CD4-positive, alpha-beta memory T cell (primary cell): Measurements from ENCODE around the gene RERE. TPM values are rescaled to one million over a fixed set of nuclear protein-coding genes. Genes with fewer than 3 reads are reported as not detected.

ENCODE experiments used
- CTCF ChIA-PET: fragments of 350-600 bp; sonication (Branson Sonifier 250); formaldehyde crosslinking; loops from one replicate; lab custom pipeline; 2021; ENCODE audit warnings: inconsistent platforms; ENCODE audit not compliant: partially characterized antibody; lab: Charles Lee
- POLR2A ChIA-PET: fragments of 350-600 bp; sonication (Branson Sonifier 250); formaldehyde crosslinking; loops from one replicate; lab custom pipeline; 2021; ENCODE audit not compliant: partially characterized antibody; lab: Charles Lee
- DNase-seq, 5 donors: peaks; one replicate each; pipeline versions ENCODE4 v3.0.0 to v3.0.0-alpha.2; 2020 to 2022; ENCODE audit warnings: mixed read lengths in 1 of 5
- H3K27ac ChIP-seq: one replicate; pipeline ENCODE4 v1.7.0; 2013; ENCODE audit warnings: low read depth, low read length
- H3K27me3 ChIP-seq: 2 replicates; pipeline ENCODE4 v1.7.0; 2013; ENCODE audit warnings: mild to moderate bottlenecking, low read length, moderate library complexity; ENCODE audit not compliant: insufficient read depth
- H3K36me3 ChIP-seq: 2 replicates; pipeline ENCODE4 v1.7.0; 2013; ENCODE audit warnings: mild to moderate bottlenecking, low read length, moderate library complexity; ENCODE audit not compliant: insufficient read depth
- H3K4me1 ChIP-seq: 2 replicates; pipeline ENCODE4 v1.7.0; 2013; ENCODE audit warnings: mild to moderate bottlenecking, low read length, moderate library complexity; ENCODE audit not compliant: insufficient read depth
- H3K4me3 ChIP-seq, 2 donors: one replicate each; pipeline ENCODE4 v1.7.0; 2013; ENCODE audit warnings: low read length in 2 of 2, mild to moderate bottlenecking in 1 of 2
- H3K9me3 ChIP-seq, 2 donors: one replicate each; pipeline ENCODE4 v1.7.0; 2013; ENCODE audit warnings: low read length in 2 of 2, control low read depth in 1 of 2; ENCODE audit not compliant: control insufficient read depth in 1 of 2
- H3K27ac Mint-ChIP-seq, 7 donors: one replicate each; pipeline ENCODE4 v1.8.0; 2020 to 2021; ENCODE audit warnings: mixed read lengths in 7 of 7, mild to moderate bottlenecking in 6 of 7, inconsistent platforms in 3 of 7, moderate library complexity in 3 of 7
- H3K27me3 Mint-ChIP-seq, 2 donors: one replicate each; pipeline ENCODE4 v1.8.0; 2020 to 2021; ENCODE audit warnings: mixed read lengths in 2 of 2
- H3K36me3 Mint-ChIP-seq, 2 donors: one replicate each; pipeline ENCODE4 v1.8.0; 2020 to 2021; ENCODE audit warnings: mixed read lengths in 2 of 2, inconsistent platforms in 1 of 2, mild to moderate bottlenecking in 1 of 2
- H3K4me1 Mint-ChIP-seq, 4 donors: one replicate each; pipeline ENCODE4 v1.8.0; 2020 to 2021; ENCODE audit warnings: mixed read lengths in 4 of 4, mild to moderate bottlenecking in 1 of 4
- H3K4me3 Mint-ChIP-seq, 8 donors: one replicate each; pipeline ENCODE4 v1.8.0; 2020 to 2021; ENCODE audit warnings: mixed read lengths in 8 of 8, mild to moderate bottlenecking in 7 of 8, moderate library complexity in 6 of 8, inconsistent platforms in 3 of 8
- H3K9me3 Mint-ChIP-seq, 8 donors: one replicate each; pipeline ENCODE4 v1.8.0; 2020 to 2021; ENCODE audit warnings: mixed read lengths in 8 of 8, mild to moderate bottlenecking in 5 of 8, inconsistent platforms in 3 of 8, moderate library complexity in 1 of 8
- intact Hi-C: fragments of 100-400 bp; cut with micrococcal nuclease; formaldehyde crosslinking; loops from one replicate; pipeline ENCODE4 v1.15.1; 2023
- polyA plus RNA-seq, 2 donors: library from polyadenylated mRNA; unstranded; fragments of 300-500 nt; fragmentation: Illumina TruSeq; gene quantifications; one replicate each; pipeline ENCODE4 v1.2.3, GENCODE V29; 2021
- total RNA-seq, 2 experiments: library from RNA; stranded (reverse); gene quantifications; one replicate each; pipeline ENCODE4 v1.2.3, GENCODE V29; 2021

Gene RERE
- total and polyA plus RNA-seq, 4 experiments from 2014 or later = 0.38 to 117 (median 60.3) TPM

- Histone ChIP-seq H3K4me1 (no peaks in the 10 kb centered on the region), H3K4me3 (no peak overlapping the region), H3K27me3 (no peaks in the 10 kb centered on the region), H3K36me3 (peaks cover 61% of the 10 kb centered on the region), H3K9me3 (no peaks in the 10 kb centered on the region), H3K27ac (no peak overlapping the region)
- intact Hi-C loops = no loop called here
- CTCF ChIA-PET = no interaction called here
- peak overlapping the region in 4 of 7 donors; percentile 46 to 57 (median 52) for H3K27ac Mint-ChIP-seq
- no peaks in the 10 kb centered on the region for H3K27me3 Mint-ChIP-seq
- DNase-seq = no peak
- peaks cover 0 to 2% (median 0%) of the 10 kb centered on the region in 8 donors for H3K9me3 Mint-ChIP-seq
- peaks cover 0 to 9% (median 1%) of the 10 kb centered on the region in 4 donors for H3K4me1 Mint-ChIP-seq
- POLR2A ChIA-PET = no interaction called here
- H3K36me3 Mint-ChIP-seq = peaks cover 27 to 55% of the 10 kb centered on the region in 2 donors
- no peak overlapping the region for H3K4me3 Mint-ChIP-seq
These were observed 461.8 kb downstream of the RERE start for GRCh38 chr1:8355439-8356255.

GRCh38 chr1:8354038-8354437, 463.4 kb downstream of the RERE start:
- no peak for DNase-seq
- Mint-ChIP-seq H3K4me3 (no peak overlapping the region), H3K27me3 (no peaks in the 10 kb centered on the region), H3K27ac (no peak overlapping the region), H3K36me3 (peaks cover 27 to 54% of the 10 kb centered on the region in 2 donors), H3K4me1 (peaks cover 0 to 10% (median 1%) of the 10 kb centered on the region in 4 donors), H3K9me3 (peaks cover 0 to 2% (median 0%) of the 10 kb centered on the region in 8 donors)
- peaks cover 52% of the 10 kb centered on the region for H3K36me3 ChIP-seq
- H3K27ac ChIP-seq = no peak overlapping the region
- ChIA-PET CTCF (interaction anchor here (1.2 kb wide), 1 partner anchor 339 kb away, joined by 3 read pairs; no protein-coding TSS in a partner anchor), POLR2A (no interaction called here)
- no peaks in the 10 kb centered on the region for H3K4me1 ChIP-seq
- no peak overlapping the region for H3K4me3 ChIP-seq
- no peaks in the 10 kb centered on the region for H3K9me3 ChIP-seq
- intact Hi-C loops = no loop called here
- H3K27me3 ChIP-seq = no peaks in the 10 kb centered on the region

GRCh38 chr1:8352886-8353785, 464.3 kb downstream of the RERE start:
- no peaks in the 10 kb centered on the region for H3K4me1 ChIP-seq
- intact Hi-C loops = no loop called here
- H3K4me3 ChIP-seq = no peak overlapping the region
- H3K36me3 ChIP-seq = peaks cover 43% of the 10 kb centered on the region
- CTCF ChIA-PET = interaction anchor here (1.0 to 5.1 kb wide), 3 partner anchors 39 to 340 kb away, joined by 3 to 100 read pairs (median 5); no protein-coding TSS in a partner anchor
- no peaks in the 10 kb centered on the region for H3K27me3 ChIP-seq
- Mint-ChIP-seq H3K27me3 (peaks cover 0 to 2% of the 10 kb centered on the region in 2 donors), H3K4me3 (no peak overlapping the region), H3K27ac (peak overlapping the region in 3 of 7 donors; percentile 57 to 70 (median 58)), H3K9me3 (peaks cover 0 to 5% (median 0%) of the 10 kb centered on the region in 8 donors), H3K36me3 (peaks cover 27 to 49% of the 10 kb centered on the region in 2 donors), H3K4me1 (peaks cover 2 to 14% (median 4%) of the 10 kb centered on the region in 4 donors)
- DNase-seq = no peak
- H3K9me3 ChIP-seq = no peaks in the 10 kb centered on the region
- H3K27ac ChIP-seq = no peak overlapping the region
- POLR2A ChIA-PET = interaction anchor here (0.6 kb wide), 1 partner anchor 54 kb away, joined by 3 read pairs; no protein-coding TSS in a partner anchor

- Histone ChIP-seq H3K27ac (no peak overlapping the region), H3K4me3 (no peak overlapping the region), H3K27me3 (no peaks in the 10 kb centered on the region), H3K4me1 (no peaks in the 10 kb centered on the region), H3K9me3 (no peaks in the 10 kb centered on the region), H3K36me3 (peaks cover 36% of the 10 kb centered on the region)
- Mint-ChIP-seq H3K9me3 (peaks cover 0 to 5% (median 0%) of the 10 kb centered on the region in 8 donors), H3K27ac (peak overlapping the region in 3 of 7 donors; percentile 57 to 77 (median 58)), H3K4me3 (no peak overlapping the region), H3K27me3 (peaks cover 0 to 2% of the 10 kb centered on the region in 2 donors), H3K36me3 (peaks cover 23 to 43% of the 10 kb centered on the region in 2 donors), H3K4me1 (peaks cover 2 to 14% (median 4%) of the 10 kb centered on the region in 4 donors)
- ChIA-PET POLR2A (no interaction called here), CTCF (interaction anchor here (1.0 to 5.1 kb wide), 5 partner anchors 38 to 339 kb away, joined by 3 to 100 read pairs (median 5); no protein-coding TSS in a partner anchor)
- intact Hi-C loops = no loop called here
- DNase-seq = no peak
These were observed 465.0 kb downstream of the RERE start for GRCh38 chr1:8352471-8352845.

- DNase-seq = peak in 2 of 5 donors; percentile 12 to 17
- peaks cover 30% of the 10 kb centered on the region for H3K36me3 ChIP-seq
- intact Hi-C loops = no loop called here
- Mint-ChIP-seq H3K4me1 (peaks cover 2 to 14% (median 3%) of the 10 kb centered on the region in 4 donors), H3K4me3 (no peak overlapping the region), H3K27ac (peak overlapping the region in 4 of 7 donors; percentile 24 to 77 (median 63)), H3K27me3 (peaks cover 0 to 2% of the 10 kb centered on the region in 2 donors), H3K9me3 (peaks cover 0 to 5% (median 0%) of the 10 kb centered on the region in 8 donors), H3K36me3 (peaks cover 21 to 38% of the 10 kb centered on the region in 2 donors)
- no peak overlapping the region for H3K27ac ChIP-seq
- POLR2A ChIA-PET = interaction anchor here (1.2 kb wide), 1 partner anchor 338 kb away, joined by 3 read pairs; no protein-coding TSS in a partner anchor
- no peaks in the 10 kb centered on the region for H3K9me3 ChIP-seq
- no peaks in the 10 kb centered on the region for H3K27me3 ChIP-seq
- no peaks in the 10 kb centered on the region for H3K4me1 ChIP-seq
- H3K4me3 ChIP-seq = no peak overlapping the region
- CTCF ChIA-PET = interaction anchor here (1.0 to 5.1 kb wide), 7 partner anchors 24 to 339 kb away, joined by 3 to 100 read pairs (median 7); no protein-coding TSS in a partner anchor
These were observed 465.6 kb downstream of the RERE start for GRCh38 chr1:8351693-8352470.

- no peak overlapping the region for H3K4me3 Mint-ChIP-seq
- peak overlapping the region in 4 of 7 donors; percentile 48 to 78 (median 66) for H3K27ac Mint-ChIP-seq
- ChIA-PET CTCF (interaction anchor here (0.7 to 5.1 kb wide), 11 partner anchors 17 to 376 kb away, joined by 3 to 100 read pairs (median 7); no protein-coding TSS in a partner anchor), POLR2A (interaction anchor here (0.6 to 1.5 kb wide), 3 partner anchors 320 to 337 kb away, joined by 3 to 4 read pairs (median 3); no protein-coding TSS in a partner anchor)
- Histone ChIP-seq H3K27ac (no peak overlapping the region), H3K27me3 (no peaks in the 10 kb centered on the region), H3K4me3 (no peak overlapping the region), H3K36me3 (peaks cover 22% of the 10 kb centered on the region), H3K4me1 (no peaks in the 10 kb centered on the region), H3K9me3 (no peaks in the 10 kb centered on the region)
- H3K36me3 Mint-ChIP-seq = peaks cover 17 to 30% of the 10 kb centered on the region in 2 donors
- H3K27me3 Mint-ChIP-seq = peaks cover 0 to 2% of the 10 kb centered on the region in 2 donors
- DNase-seq = no peak
- intact Hi-C loops = no loop called here
- peaks cover 2 to 14% (median 3%) of the 10 kb centered on the region in 4 donors for H3K4me1 Mint-ChIP-seq
- H3K9me3 Mint-ChIP-seq = peaks cover 0 to 5% (median 0%) of the 10 kb centered on the region in 8 donors
These were observed 466.3 kb downstream of the RERE start for GRCh38 chr1:8350914-8351684.
